Omental fat pad (tissue), 4 donors: ENCODE results near the gene IGSF5. TPM values are rescaled to one million over a fixed set of nuclear protein-coding genes. Genes with fewer than 3 reads are reported as not detected.

ENCODE experiments used
- ATAC-seq: fragments of 150-250 bp; one replicate; pipeline ENCODE4 v1.9.1; 2016; ENCODE audit warnings: mild to moderate bottlenecking, moderate library complexity; ENCODE audit not compliant: low FRiP score
- DNase-seq: peaks from one replicate; pipeline ENCODE4 v3.0.0-alpha.2; 2019; ENCODE audit warnings: low spot score
- total RNA-seq, 4 donors: library from RNA; depleted of rRNA; stranded (reverse); fragments of >200 nt; gene quantifications; one replicate each; pipeline ENCODE4 v1.1.0, GENCODE V29; 2016
- TF ChIP-seq, protein P1 (sequence below), 3 donors: fragments of 450-650 bp; IDR thresholded peaks; one replicate each; pipeline ENCODE4 v1.5.1; 2016 to 2017; ENCODE audit warnings: antibody characterized with exemption in 3 of 3, mild to moderate bottlenecking in 3 of 3, moderate library complexity in 2 of 3

Gene IGSF5
- total RNA-seq, 4 donors from 2014 or later, result not detected

GRCh38 chr21:39724944-39725343, 20.0 kb upstream of the IGSF5 start:
- DNase-seq (no peak), ATAC-seq (no peak)
- TF ChIP-seq, protein P1, sequence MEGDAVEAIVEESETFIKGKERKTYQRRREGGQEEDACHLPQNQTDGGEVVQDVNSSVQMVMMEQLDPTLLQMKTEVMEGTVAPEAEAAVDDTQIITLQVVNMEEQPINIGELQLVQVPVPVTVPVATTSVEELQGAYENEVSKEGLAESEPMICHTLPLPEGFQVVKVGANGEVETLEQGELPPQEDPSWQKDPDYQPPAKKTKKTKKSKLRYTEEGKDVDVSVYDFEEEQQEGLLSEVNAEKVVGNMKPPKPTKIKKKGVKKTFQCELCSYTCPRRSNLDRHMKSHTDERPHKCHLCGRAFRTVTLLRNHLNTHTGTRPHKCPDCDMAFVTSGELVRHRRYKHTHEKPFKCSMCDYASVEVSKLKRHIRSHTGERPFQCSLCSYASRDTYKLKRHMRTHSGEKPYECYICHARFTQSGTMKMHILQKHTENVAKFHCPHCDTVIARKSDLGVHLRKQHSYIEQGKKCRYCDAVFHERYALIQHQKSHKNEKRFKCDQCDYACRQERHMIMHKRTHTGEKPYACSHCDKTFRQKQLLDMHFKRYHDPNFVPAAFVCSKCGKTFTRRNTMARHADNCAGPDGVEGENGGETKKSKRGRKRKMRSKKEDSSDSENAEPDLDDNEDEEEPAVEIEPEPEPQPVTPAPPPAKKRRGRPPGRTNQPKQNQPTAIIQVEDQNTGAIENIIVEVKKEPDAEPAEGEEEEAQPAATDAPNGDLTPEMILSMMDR (IDR thresholded peaks at IDR 0.05), result no peak

GRCh38 chr21:39726133-39726532, 18.9 kb upstream of the IGSF5 start:
- no peak for ATAC-seq
- DNase-seq, result no peak
- TF ChIP-seq, protein P1 (IDR thresholded peaks at IDR 0.05), result no peak

GRCh38 chr21:39727401-39728120, 17.4 kb upstream of the IGSF5 start:
- ATAC-seq (no peak), DNase-seq (no peak)
- TF ChIP-seq, protein P1 (IDR thresholded peaks at IDR 0.05), result no peak

DNA sequence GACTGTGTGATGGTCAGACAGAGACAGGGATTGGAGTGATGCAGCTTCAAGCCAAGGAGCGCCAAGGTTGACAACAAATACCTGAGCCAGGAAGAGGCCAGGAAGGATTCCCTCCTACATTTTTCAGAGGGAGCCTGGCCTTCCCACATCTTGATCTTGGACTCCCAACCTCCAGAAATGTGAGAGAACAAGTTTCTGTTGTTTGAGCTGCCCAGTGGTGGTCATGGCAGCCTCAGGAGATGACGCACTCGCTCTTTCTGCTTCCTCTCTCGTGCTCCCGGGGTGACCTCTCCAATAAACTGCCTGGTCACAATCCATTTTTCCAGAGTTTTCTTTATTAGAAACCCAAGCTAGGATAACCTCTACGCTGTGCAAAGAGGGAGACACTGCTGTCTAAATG, 16.6 kb upstream of the IGSF5 start:
- TF ChIP-seq, protein P1 (IDR thresholded peaks at IDR 0.05), result no peak
- DNase-seq (no peak), ATAC-seq (no peak)

- no peak for DNase-seq
- TF ChIP-seq, protein P1 (IDR thresholded peaks at IDR 0.05), result no peak
- no peak for ATAC-seq
Measured at GRCh38 chr21:39730418-39731157, 14.4 kb upstream of the IGSF5 start.

GRCh38 chr21:39736716-39737115, 8.3 kb upstream of the IGSF5 start:
- ATAC-seq, result no peak
- no peak for DNase-seq
- TF ChIP-seq, protein P1 (IDR thresholded peaks at IDR 0.05), result no peak
